Measurements from ENCODE around the gene GRB14. TPM values are rescaled to one million over a fixed set of nuclear protein-coding genes. Genes with fewer than 3 reads are reported as not detected.

GRB14 gene
- total and polyA plus RNA-seq, 10 donors, result 0.28 to 6.7 (median 2.5) TPM

- intact Hi-C loops (cut with DNase I; ENCODE audit: low total_unique reads), result no loop called here
Measured at GRCh38 chr2:164595031-164595430, 26.3 kb downstream of the GRB14 start.

DNA sequence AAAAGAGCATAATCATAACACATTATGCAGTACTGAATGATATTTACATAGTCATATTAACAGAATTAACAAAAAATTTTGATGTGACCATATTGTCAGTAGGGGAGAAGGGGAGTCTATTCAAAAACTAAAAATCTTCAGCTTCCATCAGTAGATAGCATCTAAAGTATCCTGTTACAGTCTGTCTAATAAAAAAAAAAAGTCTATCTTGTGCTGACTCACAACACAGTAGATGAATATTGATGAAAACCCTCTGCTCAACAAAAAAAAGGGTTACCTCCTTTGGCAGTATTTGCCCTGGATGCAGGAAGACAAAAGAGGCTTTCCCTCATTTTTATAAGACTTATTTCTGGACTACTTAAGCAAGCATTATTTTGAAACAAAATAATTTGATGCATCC, 27.3 kb downstream of the GRB14 start:
- intact Hi-C loops (cut with DNase I; ENCODE audit: low total_unique reads), result no loop called here
- no peak for DNase-seq
- H3K4me3 ChIP-seq, result no peak overlapping the region
- no peaks in the 10 kb centered on the region for H3K4me1 ChIP-seq
- no peak overlapping the region for H3K27ac ChIP-seq
- TF ChIP-seq POLR2AphosphoS5 (IDR thresholded peaks at IDR 0.05) (no peak), CTCF (IDR thresholded peaks at IDR 0.05 in 8 of 11, conservative IDR thresholded peaks at IDR 0.05 in 3 of 11) (no peak), POLR2A (IDR thresholded peaks at IDR 0.05) (no peak)
- H3K9me3 ChIP-seq, result peaks cover 0 to 17% (median 12%) of the 10 kb centered on the region in 8 donors
- no peaks in the 10 kb centered on the region for H3K36me3 ChIP-seq
- no peaks in the 10 kb centered on the region for H3K27me3 ChIP-seq (replicated peaks in 1 of 7)

More at GRCh38 chr2:164595031-164595430, 26.3 kb downstream of the GRB14 start:
- Histone ChIP-seq H3K36me3 (no peaks in the 10 kb centered on the region), H3K4me3 (no peak overlapping the region), H3K9me3 (peaks cover 0 to 17% (median 12%) of the 10 kb centered on the region in 8 donors), H3K27me3 (replicated peaks in 1 of 7) (no peaks in the 10 kb centered on the region), H3K4me1 (no peaks in the 10 kb centered on the region), H3K27ac (no peak overlapping the region)
- DNase-seq, result no peak
- WGBS, 5 donors, result 90 to 98% (median 97%) methylated on average over 1 of the region's 1 CpG
- TF ChIP-seq POLR2A (IDR thresholded peaks at IDR 0.05) (no peak), CTCF (IDR thresholded peaks at IDR 0.05 in 8 of 11, conservative IDR thresholded peaks at IDR 0.05 in 3 of 11) (no peak), POLR2AphosphoS5 (IDR thresholded peaks at IDR 0.05) (no peak)

DNA sequence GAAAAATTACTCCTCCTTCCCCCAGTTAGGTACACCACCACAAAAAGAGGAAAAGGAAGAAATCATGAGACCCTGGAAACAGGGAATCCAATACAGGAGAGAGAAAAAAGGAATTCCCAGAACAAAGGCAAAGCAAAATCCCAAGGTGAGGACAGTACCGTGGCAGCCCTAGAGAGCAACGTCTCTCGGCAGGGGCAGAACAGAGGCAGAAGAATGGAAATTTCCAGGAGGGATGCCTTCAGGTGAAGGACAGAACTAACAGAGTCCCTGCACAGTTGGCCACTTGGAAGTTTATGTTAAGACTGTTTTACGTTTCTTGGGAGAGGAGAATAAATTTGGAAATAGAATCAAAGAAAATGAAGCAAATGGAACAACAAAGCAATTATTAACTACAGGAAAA, 27.7 kb downstream of the GRB14 start:
- TF ChIP-seq CTCF (IDR thresholded peaks at IDR 0.05 in 8 of 11, conservative IDR thresholded peaks at IDR 0.05 in 3 of 11) (no peak), POLR2A (IDR thresholded peaks at IDR 0.05) (no peak), POLR2AphosphoS5 (IDR thresholded peaks at IDR 0.05) (no peak)
- H3K4me1 ChIP-seq, result no peaks in the 10 kb centered on the region
- intact Hi-C loops (cut with DNase I; ENCODE audit: low total_unique reads), result no loop called here
- peaks cover 0 to 17% (median 12%) of the 10 kb centered on the region in 8 donors for H3K9me3 ChIP-seq
- 75 to 87% (median 76%) methylated on average over 4 of the region's 4 CpGs for WGBS, 5 donors
- H3K27ac ChIP-seq, result no peak overlapping the region
- DNase-seq, result no peak
- H3K27me3 ChIP-seq (replicated peaks in 1 of 7), result no peaks in the 10 kb centered on the region
- no peak overlapping the region for H3K4me3 ChIP-seq
- no peaks in the 10 kb centered on the region for H3K36me3 ChIP-seq

DNA sequence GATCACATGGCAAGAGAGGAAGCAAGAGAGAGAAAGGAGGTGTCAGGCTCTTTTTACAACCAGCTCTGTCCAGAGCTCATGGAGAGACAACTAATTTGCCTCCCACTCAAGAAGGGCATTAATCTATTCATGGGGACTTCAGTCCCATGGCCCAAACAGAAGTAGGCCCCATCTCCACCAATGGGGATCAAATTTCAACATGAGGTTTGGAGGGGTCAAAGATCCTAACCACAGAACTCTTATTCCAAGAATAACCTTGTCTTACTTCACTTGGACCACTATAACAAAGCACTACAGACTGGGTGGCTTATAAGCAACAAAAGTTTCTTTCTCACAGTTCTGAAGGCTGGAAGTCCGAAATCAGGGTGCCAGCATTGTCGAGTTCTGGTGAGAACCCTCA, 31.8 kb downstream of the GRB14 start:
- no peak overlapping the region for H3K27ac ChIP-seq
- WGBS, 5 donors, result 62 to 95% (median 76%) methylated on average over 2 of the region's 2 CpGs
- no peaks in the 10 kb centered on the region for H3K4me1 ChIP-seq
- intact Hi-C loops (cut with DNase I; ENCODE audit: low total_unique reads), result no loop called here
- H3K27me3 ChIP-seq (replicated peaks in 1 of 7), result no peaks in the 10 kb centered on the region
- H3K9me3 ChIP-seq, result peaks cover 0 to 17% (median 12%) of the 10 kb centered on the region in 8 donors
- TF ChIP-seq POLR2AphosphoS5 (IDR thresholded peaks at IDR 0.05) (no peak), CTCF (IDR thresholded peaks at IDR 0.05 in 8 of 11, conservative IDR thresholded peaks at IDR 0.05 in 3 of 11) (no peak), POLR2A (IDR thresholded peaks at IDR 0.05) (no peak)
- DNase-seq, result no peak
- no peak overlapping the region for H3K4me3 ChIP-seq
- no peaks in the 10 kb centered on the region for H3K36me3 ChIP-seq

All from spleen (tissue), 11 donors.